T-helper 2 cell (primary cell): Measurements from ENCODE around the gene DIS3.
"Not testable (repeated sequence)": the region's sequence is repeated elsewhere in the genome, so short reads cannot be mapped to it uniquely, and the experiment has no call there.

Experiments
- DNase-seq, 5 experiments: peaks; one replicate each; pipeline versions ENCODE4 v3.0.0 to v3.0.0-alpha.2; 2012 to 2022
- total RNA-seq, 2 donors: gene quantifications; one replicate each; lab custom pipeline; 2026; lab: John Stamatoyannopoulos, UW

DIS3 gene, protein sequence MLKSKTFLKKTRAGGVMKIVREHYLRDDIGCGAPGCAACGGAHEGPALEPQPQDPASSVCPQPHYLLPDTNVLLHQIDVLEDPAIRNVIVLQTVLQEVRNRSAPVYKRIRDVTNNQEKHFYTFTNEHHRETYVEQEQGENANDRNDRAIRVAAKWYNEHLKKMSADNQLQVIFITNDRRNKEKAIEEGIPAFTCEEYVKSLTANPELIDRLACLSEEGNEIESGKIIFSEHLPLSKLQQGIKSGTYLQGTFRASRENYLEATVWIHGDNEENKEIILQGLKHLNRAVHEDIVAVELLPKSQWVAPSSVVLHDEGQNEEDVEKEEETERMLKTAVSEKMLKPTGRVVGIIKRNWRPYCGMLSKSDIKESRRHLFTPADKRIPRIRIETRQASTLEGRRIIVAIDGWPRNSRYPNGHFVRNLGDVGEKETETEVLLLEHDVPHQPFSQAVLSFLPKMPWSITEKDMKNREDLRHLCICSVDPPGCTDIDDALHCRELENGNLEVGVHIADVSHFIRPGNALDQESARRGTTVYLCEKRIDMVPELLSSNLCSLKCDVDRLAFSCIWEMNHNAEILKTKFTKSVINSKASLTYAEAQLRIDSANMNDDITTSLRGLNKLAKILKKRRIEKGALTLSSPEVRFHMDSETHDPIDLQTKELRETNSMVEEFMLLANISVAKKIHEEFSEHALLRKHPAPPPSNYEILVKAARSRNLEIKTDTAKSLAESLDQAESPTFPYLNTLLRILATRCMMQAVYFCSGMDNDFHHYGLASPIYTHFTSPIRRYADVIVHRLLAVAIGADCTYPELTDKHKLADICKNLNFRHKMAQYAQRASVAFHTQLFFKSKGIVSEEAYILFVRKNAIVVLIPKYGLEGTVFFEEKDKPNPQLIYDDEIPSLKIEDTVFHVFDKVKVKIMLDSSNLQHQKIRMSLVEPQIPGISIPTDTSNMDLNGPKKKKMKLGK
- total RNA-seq = 110 to 114 reads per million in 2 donors

DNA sequence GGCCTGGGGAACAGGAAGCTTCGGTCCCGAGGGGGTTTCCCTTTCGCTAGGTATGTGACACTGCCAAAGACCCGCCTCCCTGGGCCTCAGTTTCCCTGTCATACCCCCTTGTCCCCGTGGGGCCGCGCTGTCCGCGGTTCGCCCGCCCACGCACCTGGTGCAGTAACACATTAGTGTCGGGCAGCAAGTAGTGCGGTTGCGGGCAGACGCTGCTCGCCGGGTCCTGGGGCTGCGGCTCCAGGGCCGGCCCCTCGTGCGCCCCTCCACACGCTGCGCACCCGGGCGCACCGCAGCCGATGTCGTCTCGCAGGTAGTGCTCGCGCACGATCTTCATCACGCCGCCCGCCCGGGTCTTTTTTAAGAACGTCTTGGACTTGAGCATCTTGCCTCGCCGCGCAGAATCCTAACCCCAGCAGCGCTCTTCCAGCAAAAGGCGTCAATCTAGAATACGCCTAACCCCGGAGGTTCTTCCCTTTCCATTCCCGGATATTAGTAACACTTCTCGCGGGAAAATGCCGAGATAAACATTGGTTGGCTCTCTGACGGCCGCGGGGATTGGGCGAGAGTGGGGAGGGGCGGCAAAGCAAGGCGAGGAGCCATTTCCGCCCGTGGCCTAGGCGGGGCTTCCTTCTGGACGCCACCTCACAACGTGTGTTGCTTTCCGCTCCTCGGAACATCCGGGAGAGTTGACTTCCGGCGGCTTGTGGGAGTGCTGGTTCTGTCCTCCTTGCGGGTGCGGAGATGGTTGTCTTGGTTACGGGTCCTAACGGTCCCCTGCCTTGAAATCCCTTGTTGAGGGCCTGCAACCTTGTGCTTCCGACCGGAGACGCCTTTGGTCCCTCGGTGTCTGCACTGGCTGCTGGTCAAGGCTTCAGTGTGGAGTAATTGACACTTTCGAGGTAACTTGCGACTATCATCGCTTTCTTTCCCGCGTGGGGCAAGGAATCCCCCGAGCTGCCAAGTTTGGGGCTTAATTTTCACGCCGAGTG, at the start of gene DIS3, which contains the start of gene PIBF1:
Gene DIS3 (minus strand): TSS at position 450 of the 989 bp plus-strand sequence. CDS start 68 bp downstream, at position 382.
Gene PIBF1 (plus strand): TSS at position 683 of the 989 bp plus-strand sequence. CDS start 1,337 bp downstream, outside the sequence.
- peak; percentile 86 to 99 (median 95) for DNase-seq

DNA sequence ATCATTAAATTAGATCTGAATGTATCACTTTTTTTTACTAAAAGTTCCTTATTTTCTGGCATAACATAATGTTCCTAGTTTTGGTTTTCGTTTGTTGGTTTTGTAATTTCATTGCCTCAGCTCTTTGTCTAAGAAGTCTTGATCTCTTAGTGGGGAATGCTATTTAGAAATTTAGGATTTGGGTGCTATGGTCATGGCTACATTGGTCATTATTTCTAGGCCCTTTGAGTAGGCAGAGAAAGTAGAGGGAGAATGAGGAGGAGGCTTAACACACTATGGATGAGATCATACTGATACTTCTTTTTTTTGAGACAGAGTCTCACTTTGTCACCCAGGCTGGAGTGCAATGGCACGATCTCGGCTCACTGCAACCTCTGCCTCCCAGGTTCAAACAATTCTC, 42.0 kb upstream of the DIS3 start:
- DNase-seq = no peak

DNA sequence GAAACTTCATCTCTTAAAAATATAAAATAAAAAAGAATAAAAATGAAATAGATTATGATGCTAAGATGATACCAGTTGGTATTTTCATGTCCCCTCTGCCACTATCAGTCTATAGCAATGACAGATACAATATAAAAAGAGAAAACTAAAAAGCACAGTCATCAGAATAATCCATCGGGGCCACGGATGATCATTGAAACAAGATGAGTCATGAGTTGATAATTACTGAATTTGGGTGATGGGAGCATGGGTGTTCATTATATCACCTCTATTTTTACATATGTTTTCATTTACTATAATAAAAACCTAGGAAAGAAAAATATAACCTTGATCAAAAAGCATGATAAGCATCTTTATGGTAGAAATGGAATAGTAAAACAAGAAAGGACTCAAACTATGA, 41.4 kb upstream of the DIS3 start:
- no peak for DNase-seq

DNA sequence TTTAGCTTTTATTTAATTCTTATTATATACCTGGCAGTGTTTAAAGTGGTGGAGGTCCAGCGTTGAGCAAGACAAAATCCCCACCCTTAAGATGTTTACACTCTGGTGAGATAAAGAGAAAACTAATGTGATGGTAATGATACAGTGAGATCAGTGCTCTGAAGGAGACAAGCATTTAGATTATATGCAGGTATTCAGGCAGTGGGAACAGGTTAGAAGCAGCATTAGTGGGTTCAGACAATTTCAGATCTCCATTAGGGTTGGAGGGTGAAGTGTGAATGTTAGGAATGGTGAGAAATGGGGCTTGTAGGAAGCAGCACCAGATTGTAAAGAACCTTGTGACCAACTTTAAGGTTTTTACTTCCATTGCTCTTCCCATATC, 39.2 kb upstream of the DIS3 start:
- DNase-seq = no peak

DNA sequence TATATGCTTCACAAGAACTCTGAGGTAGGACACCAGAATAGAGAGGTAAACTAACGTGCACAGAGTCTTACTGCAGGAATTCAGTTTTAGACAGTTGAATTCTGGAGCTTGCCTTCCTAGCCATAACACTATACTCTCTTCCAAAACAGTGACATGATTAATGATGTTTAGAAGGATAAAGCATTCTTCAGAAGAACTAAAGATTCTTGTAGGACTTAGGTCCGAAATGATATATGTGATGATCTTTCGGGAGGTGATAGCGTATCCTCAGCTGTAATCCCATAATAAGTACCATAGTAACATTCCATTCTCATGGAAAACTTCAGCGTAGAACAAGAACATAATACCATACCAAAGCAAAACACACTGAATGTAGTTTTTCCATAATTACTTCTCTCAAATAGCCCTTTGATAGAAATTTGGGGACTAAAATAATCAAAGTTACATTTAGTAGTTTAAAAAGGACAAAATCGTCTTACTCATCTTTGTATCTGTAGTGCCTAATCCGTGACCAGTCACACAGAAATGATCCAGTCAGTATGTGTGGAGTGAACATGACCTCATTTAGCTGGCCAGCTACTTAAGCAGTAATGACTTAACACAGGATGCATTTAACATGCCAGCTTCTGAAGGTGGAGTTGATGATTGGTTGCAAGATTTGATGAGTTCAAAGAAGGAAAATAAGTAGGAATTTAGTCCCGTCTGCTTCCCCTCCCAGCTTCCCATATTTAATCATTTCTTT, 38.6 kb upstream of the DIS3 start:
- peak in 1 of 5 experiments; percentile 1 for DNase-seq

DNA sequence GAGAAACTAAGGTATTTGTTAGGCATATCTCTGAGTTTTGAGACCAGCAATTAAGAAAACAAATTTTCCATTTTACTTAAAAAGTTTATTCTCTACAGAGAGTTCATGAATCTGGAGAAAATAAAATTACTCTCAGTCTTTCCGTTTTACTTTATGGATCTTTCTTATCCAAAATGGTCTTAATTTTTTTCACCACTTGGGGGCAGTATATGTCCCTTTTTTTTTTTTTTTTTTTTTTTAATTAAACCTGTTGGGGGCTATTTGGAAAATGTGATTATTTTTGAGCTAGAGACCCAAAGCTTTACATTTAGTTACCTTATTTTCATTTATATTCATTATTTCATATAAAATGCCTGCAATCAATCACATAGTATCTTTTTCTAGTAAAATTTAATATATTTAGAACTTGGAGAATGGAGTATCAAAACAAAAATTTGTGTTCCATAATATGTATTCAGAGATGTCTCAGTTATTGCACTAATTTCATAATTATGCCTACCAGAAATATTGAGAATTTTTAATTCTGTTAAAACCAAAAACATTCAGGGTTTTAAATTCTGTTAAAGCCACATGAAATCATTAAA, 27.3 kb upstream of the DIS3 start:
- DNase-seq = peak in 1 of 5 experiments; percentile 22

DNA sequence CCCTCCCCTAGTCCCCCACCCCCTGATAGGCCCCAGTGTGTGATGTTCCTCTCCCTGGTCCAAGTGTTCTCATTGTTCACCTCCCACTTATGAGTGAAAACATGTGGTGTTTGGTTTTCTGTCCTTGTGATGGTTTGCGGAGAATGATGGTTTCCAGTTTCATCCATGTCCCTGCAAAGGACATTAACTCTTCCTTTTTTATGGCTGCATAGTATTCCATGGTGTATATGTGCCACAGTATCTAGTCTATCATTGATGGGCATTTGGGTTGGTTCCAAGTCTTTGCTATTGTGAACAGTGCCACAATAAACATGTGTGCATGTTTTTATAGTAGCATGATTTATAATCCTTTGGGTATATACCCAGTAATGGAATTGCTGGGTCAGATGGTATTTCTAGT, 24.8 kb upstream of the DIS3 start:
- DNase-seq = not testable (repeated sequence)

DNA sequence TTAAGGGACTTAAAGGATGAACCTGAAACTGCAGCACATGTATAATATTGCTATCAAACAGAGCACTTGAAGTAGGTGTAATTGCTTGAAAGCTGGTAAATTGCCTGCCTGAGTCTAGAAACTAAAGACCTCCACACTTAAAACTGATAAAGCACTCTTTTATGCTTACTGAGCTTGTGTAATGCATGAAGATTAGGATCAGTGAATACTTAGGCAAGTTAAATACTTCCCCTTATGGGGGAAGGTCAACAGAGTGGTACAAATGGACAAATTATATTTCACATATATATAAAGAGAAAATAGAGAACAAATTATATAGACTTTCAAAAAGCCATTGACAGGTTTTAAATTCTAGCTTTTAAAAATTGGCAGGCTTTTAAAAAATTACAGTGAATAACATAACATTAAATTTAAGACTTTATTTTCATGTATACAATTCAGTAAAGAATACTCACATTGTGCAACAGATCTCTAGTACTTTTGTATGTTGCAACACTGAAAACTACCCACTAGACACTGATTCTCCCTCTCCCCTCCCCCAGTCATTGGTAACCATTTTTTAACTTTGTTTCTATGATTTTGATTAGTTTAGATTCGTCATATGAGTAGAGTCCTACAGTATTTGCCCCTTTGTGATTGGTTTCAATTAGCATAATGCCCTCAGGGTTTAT, 24.1 kb upstream of the DIS3 start:
- DNase-seq = no peak

DNA sequence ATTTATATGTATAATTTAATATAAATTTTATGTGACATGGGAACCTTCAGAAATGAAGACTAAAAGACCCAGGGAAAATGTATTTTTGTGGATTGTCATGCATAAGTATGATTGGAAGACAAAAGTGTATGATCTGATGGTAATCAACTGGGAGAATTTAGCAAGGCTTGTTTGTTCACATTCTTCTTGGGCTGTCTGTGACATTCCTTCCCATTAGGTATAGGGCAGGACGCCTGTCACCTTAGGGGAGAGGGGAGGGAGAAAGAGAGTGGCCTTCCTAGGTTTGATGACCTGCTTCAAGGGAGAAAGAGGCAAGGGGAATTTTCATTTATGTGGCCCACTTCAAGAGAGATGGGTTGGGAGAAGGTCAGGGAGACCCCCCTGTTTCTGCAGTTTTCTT, 22.6 kb upstream of the DIS3 start:
- no peak for DNase-seq

DNA sequence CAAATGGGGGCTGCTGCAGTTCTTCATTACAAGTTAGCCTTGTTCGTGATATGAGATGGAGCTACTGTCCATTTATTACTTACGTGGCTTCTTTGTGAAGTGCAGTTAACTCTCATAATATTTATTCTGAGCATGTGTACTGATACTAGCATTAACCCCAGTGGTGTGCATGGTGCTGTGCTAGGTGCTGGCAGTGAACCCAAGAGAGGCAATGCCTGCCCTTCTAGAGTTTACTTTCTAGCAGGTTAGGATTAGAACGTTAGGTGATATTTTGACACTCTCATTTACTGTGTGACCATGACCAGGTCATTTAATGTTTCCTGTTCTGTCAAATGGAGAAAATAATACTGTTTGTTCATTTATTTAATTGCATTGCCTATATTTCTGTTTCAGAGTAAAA, 17.1 kb upstream of the DIS3 start:
- no peak for DNase-seq

DNA sequence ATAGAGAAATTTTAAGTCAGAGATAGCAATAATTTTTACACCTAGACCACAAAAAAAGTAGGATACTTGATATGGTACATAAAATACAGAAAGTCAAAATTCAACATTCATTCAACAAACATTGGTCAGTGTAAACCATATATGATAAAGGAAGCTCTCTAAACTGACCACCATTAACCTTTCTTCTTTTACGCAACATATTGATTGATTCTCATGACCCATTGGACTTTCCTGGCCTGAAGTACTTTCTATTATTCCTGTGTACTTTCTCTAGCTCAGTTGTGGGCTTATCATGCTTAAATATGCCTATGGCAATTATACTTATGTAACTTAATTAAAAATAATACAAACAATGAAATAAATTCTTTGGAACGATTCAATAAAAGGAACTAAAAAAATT, 10.9 kb upstream of the DIS3 start:
- no peak for DNase-seq

DNA sequence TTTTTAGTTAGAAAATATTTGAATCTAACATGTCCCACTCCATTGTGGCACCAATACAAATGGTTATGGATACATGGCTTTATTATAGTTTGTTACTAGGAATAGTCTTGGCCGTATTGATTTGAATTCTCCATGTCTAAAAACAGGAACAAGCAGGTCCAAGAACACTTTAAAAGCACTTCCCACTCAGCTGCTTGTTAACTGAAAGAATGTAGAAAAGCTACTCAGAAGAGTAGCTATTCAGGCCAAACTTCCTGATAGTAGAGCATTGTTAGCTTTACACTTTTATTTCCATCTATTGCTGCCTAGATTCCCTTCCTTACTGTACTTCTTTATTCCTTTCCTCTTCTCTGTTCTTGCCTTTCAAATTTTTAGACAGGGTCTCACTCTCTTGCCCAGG, 7.1 kb upstream of the DIS3 start:
- DNase-seq = no peak

DNA sequence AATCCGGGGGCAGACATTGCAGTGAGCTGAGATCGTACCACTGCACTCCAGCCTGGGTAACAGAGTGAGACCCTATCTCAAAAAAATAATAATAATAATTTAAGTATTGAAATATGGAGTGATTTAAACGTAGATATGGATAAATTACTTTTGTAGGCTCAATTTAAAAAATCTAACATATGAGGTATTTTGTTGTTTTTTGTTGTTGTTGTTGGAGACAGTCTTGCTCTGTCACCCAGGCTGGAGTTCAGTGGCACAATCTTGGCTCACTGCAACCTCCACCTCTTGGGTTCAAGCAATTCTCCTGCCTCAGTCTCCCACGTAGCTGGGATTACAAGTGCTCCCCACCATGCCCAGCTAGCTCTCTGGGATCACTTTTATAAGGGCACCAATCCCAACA, 3.0 kb upstream of the DIS3 start:
- DNase-seq = not testable (repeated sequence)

DNA sequence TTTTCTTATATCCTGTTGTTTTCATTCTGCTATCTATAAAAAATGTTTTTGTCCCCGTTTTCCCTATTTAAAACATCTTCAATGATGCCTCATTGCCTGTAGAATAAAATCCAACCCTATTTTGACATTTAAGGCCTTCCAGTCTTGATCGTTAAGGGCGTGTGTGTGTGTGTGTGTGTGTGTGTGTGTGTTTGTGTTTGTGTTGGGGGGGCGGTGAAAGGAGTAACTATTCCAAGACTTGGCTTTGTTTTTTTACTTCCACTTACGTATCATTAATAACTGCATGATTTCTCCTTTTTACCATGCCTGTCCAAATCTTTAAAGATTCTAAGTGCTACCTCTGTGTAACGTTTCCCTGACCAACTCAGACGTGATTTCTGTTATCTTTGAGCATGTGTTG, 1.0 kb upstream of the DIS3 start:
- peak in 1 of 5 experiments; percentile 38 for DNase-seq

DNA sequence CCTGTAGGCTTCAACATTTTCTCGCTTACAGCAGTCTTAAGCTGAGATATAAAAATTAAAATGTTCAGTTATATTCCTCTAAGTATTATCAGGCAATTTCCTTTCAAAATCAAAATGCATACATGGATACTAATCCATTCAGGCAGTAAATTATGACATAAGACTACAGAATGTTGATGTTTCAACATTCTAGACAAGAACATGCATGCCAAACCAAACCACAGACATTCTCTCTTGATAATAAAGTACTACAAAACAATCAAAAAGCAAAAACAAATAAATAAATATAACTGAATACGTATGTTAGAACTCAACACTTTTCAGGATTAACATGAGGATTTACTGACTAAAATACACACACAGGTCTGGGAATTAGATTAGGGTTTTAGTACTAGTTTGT, 7.7 kb downstream of the DIS3 start:
- DNase-seq = no peak

DNA sequence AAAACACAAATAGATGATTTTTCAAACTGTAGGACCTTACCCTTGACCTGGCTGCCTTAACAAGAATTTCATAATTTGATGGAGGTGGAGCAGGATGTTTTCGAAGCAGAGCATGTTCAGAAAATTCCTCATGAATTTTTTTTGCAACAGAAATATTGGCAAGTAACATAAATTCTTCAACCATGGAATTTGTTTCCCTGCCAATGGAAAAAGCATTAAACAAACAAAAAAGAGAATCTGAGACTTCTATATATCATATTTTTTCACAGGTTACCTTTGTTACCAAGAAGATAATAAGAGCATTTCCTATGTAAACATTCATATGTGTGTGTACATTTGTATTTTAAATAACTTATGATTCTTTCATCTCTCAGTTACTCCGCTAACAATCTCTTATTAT, 18.3 kb downstream of the DIS3 start:
- DNase-seq = no peak

DNA sequence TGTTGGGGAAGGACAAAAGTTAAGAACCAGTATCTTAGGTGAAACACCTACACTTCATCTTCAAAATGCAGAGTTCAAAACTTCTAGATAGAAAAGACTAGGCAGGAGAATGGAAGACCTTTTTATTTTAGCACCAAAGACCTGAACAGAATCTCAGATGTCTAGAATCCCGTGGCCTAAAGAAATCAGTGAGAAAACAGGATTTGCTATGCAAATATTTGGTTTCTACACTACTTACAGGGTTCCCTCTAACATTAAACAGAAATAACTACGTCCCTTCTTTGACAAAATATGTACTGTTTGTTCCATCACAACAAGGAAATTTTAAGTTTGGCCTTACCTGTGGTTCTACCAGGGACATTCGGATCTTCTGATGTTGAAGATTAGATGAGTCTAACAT, 21.5 kb downstream of the DIS3 start:
- no peak for DNase-seq

DNA sequence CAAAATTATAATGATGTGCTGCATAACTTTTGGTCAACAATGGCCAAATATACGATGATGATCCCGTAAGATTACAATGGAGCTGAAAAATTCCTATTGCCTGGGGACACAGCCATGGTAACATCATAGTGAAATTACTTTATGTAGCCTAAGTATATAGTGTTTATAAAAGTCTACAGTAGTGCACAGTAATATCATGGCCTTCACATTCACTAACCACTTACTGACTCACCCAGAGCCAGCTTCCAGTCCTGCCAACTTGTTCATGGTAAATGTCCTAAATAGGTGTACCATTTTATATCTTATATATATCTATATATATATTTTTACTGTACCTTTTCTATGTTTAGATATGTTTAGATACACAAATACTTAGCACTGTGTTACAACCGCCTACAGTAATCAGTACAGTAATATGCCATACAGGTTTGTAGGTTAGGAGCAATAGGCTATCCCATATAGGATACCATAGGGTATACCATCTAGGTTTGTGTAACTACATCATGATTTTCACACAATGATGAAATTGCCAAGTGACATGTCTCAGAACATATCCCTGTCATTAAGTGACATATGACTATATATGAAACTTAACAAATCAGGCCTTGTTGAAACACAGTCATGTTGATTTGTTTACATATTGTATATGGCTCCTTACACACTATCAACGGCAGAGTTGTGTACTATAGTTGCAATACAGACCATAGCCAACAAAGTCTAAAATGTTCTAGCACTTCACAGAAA, 23.7 kb downstream of the DIS3 start:
- DNase-seq = no peak

DNA sequence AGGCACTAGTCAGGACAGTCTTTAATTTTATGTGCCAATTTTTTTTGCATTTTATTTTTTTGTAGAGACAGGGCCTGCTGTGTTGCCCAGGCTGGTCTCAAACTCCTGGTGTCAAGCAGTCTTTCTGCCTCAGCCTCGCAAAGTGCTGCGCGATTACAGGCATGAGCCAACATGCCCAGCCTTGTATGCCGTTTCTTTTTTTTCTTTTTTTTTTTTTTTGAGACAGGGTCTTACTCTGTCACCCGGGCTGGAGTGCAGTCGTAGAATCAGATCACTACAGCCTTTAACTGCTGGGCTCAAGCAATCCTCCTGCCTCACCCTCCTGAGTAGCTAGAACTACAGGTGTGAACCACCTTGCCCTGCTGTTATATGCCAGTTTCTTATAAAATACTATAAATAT, 27.6 kb downstream of the DIS3 start:
- DNase-seq = no peak

DNA sequence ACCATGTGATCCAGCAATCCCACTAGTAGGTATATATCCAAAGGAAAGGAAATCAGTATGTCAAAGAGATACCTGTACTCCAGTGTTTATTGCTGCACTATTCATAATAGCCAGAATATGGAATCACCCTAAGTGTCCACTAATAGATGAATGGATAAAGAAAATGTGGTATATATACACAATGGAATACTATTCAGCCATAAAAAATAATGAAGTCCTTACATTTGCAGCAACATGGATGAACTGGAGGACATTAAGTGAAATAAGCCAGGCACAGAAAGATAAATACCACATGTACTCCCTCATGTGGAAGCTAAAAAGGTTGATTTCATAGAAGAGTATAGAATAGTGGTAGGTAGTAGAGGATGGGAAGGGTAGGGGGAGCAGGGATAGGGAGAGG, 30.5 kb downstream of the DIS3 start:
- no peak for DNase-seq
